ENCODE results near the gene VCX3A.

Gene VCX3A

GRCh38 chrX:6517376-6517775, 17.5 kb downstream of the VCX3A start:
- TF ChIP-seq CTCF (IDR thresholded peaks at IDR 0.05) = no peak

GRCh38 chrX:6506444-6506843, 28.5 kb downstream of the VCX3A start:
- TF ChIP-seq CTCF (IDR thresholded peaks at IDR 0.05) = no peak

- TF ChIP-seq CTCF (IDR thresholded peaks at IDR 0.05) = no peak
Observed at GRCh38 chrX:6505960-6506359, 29.0 kb downstream of the VCX3A start.

GRCh38 chrX:6500719-6501118, 34.2 kb downstream of the VCX3A start:
- no peak for TF ChIP-seq CTCF (IDR thresholded peaks at IDR 0.05)

- TF ChIP-seq CTCF (IDR thresholded peaks at IDR 0.05) = no peak
Observed at GRCh38 chrX:6498324-6498723, 36.6 kb downstream of the VCX3A start.

Data from LNCAP (cell line).